Ascending aorta (tissue), 2 donors: ENCODE data around the gene FAHD2A. TPM values are rescaled to one million over a fixed set of nuclear protein-coding genes. Genes with fewer than 3 reads are reported as not detected.
"Not testable (repeated sequence)": the region's sequence is repeated elsewhere in the genome, so short reads cannot be mapped to it uniquely, and the experiment has no call there.

Experiments used
- DNase-seq, 2 donors: peaks; one replicate each; pipeline ENCODE4 v3.0.0-alpha.2; 2019; ENCODE audit warnings: low spot score in 2 of 2
- H3K27ac ChIP-seq, 2 donors: fragments of 200-600 bp; sonication (generic); one replicate each; pipeline ENCODE4 v1.5.1; 2016 to 2017; ENCODE audit warnings: mild to moderate bottlenecking in 1 of 2
- H3K27me3 ChIP-seq: fragments of 200-600 bp; sonication (generic); one replicate; pipeline ENCODE4 v1.5.1; 2017
- H3K36me3 ChIP-seq, 2 donors: fragments of 200-600 bp; sonication (generic); one replicate each; pipeline ENCODE4 v1.5.1; 2016
- H3K4me1 ChIP-seq, 2 donors: fragments of 200-600 bp; sonication (generic); one replicate each; pipeline ENCODE4 v1.5.1; 2016 to 2017; ENCODE audit warnings: mild to moderate bottlenecking in 1 of 2
- H3K4me3 ChIP-seq, 2 donors: fragments of 200-600 bp; sonication (generic); one replicate each; pipeline ENCODE4 v1.5.1; 2016 to 2017; ENCODE audit warnings: mild to moderate bottlenecking in 1 of 2
- H3K9me3 ChIP-seq, 2 donors: fragments of 200-600 bp; sonication (generic); one replicate each; pipeline ENCODE4 v1.5.1; 2016
- CTCF ChIP-seq, 3 experiments: fragments of 200-600 bp in 2 of 3; fragments of 450-650 bp in 1 of 3; sonication (generic) in 2 of 3; IDR thresholded peaks; one replicate each; pipeline ENCODE4 v1.5.1; 2016 to 2019; ENCODE audit warnings: antibody characterized with exemption in 3 of 3, mild to moderate bottlenecking in 1 of 3, moderate library complexity in 1 of 3
- intact Hi-C: fragments of 100-400 bp; cut with DNase I; formaldehyde crosslinking; loops from one replicate; pipeline ENCODE4 v1.15.1; 2023
- total RNA-seq: library from RNA; depleted of rRNA; stranded (reverse); fragments of >200 nt; gene quantifications from one replicate; pipeline ENCODE4 v1.1.0, GENCODE V29; 2016

Gene FAHD2A
- total RNA-seq = 54.0 TPM

GRCh38 chr2:95402370-95403203 is at the start of gene FAHD2A:
FAHD2A (plus strand) TSS chr2:95402708; CDS start chr2:95405559, 2,851 bp downstream.
- Histone ChIP-seq H3K4me1 (peaks cover 0 to 7% of the 10 kb centered on the region in 2 donors), H3K36me3 (no peaks in the 10 kb centered on the region), H3K4me3 (peak within 1 kb of the TSS; percentile 81 to 94), H3K9me3 (no peaks in the 10 kb centered on the region), H3K27me3 (no peaks in the 10 kb centered on the region), H3K27ac (peak within 1 kb of the TSS; percentile 68 to 86)
- intact Hi-C loops = loop anchor here (1.0 kb wide), 2 partner anchors 56 to 237 kb away; partner anchors contain the start of gene ZNF2
- peak; percentile 83 to 98 for DNase-seq
- TF ChIP-seq CTCF (IDR thresholded peaks at IDR 0.05) = no peak

GRCh38 chr2:95353055-95353575 is 49.4 kb upstream of the FAHD2A start:
- Histone ChIP-seq H3K4me1 (no peaks in the 10 kb centered on the region), H3K36me3 (no peaks in the 10 kb centered on the region), H3K4me3 (no peak overlapping the region), H3K27me3 (no peaks in the 10 kb centered on the region), H3K27ac (no peak overlapping the region), H3K9me3 (no peaks in the 10 kb centered on the region)
- intact Hi-C loops = no loop called here
- TF ChIP-seq CTCF (IDR thresholded peaks at IDR 0.05) = no peak
- peak in 1 of 2 donors; percentile 53 for DNase-seq

DNA sequence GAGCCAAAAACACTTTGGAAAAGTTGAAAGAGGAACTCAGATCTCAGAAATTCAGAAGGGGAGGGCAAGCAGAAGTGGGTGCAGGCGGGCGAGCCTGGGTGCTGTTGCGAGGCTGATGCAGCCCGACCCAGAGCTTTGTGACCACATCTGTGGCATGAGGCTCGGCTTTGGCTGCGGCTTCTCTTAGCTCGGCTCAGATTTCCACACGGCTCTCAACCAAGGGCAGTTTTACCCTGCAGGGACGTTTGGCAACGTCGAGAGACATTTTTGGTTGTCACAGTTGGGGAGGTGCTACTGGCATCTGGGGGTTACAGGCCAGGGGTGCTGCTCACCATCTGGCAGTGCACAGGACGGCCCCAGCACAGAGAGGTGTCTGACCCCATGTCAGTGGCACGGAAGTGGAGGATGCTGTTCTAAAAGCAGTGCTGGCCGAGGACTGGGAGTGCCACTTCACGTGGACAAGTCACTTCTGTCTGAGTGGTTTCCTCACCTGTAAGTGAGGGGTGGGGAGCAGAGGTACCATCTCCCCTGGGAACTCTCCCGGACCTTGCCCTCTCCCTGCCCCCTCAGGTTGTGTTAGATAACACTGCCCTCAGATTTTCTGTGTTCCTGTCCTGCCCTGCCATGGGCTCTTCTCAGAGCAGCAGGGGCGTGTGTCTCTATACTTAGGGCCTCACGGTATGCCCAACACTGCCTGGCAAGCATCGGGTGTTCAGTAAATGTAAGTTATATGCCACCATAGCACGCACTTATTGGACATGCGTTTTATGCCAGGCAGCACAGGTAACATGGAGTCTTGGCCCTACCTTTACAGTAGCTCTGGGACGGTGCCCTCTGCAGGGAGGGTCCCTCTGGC is 48.7 kb upstream of the FAHD2A start:
- H3K27me3 ChIP-seq = no peaks in the 10 kb centered on the region
- no peaks in the 10 kb centered on the region for H3K36me3 ChIP-seq
- no peak overlapping the region for H3K4me3 ChIP-seq
- no peak overlapping the region for H3K27ac ChIP-seq
- no peaks in the 10 kb centered on the region for H3K4me1 ChIP-seq
- no peaks in the 10 kb centered on the region for H3K9me3 ChIP-seq
- intact Hi-C loops = no loop called here
- peak in 1 of 2 donors; percentile 42 for DNase-seq
- TF ChIP-seq CTCF (IDR thresholded peaks at IDR 0.05) = no peak

DNA sequence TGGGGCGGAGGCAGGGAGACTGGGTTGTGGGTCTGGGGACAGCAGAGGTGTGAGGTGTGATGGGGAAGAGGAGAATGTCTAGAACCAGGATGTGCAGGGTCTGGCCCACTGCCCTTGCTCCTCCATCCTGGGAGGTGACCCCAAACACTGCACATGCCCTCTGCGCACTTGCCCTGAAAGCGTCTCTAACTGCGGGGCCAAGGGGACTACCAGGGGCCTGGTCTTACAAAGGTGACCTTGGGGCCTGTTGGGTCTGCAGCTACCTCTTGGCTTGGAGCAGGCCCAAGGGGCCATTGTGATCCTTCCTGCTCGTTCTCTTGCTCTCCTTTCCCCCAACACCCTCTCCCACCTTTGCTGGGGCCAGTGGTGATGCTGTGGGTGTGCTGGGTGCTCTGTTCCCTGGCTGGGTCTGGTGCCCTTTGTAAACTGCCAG is 48.0 kb upstream of the FAHD2A start:
- no peak overlapping the region for H3K4me3 ChIP-seq
- DNase-seq = peak in 1 of 2 donors; percentile 12
- TF ChIP-seq CTCF (IDR thresholded peaks at IDR 0.05) = no peak
- H3K27ac ChIP-seq = no peak overlapping the region
- H3K36me3 ChIP-seq = no peaks in the 10 kb centered on the region
- H3K27me3 ChIP-seq = no peaks in the 10 kb centered on the region
- intact Hi-C loops = no loop called here
- no peaks in the 10 kb centered on the region for H3K9me3 ChIP-seq
- H3K4me1 ChIP-seq = no peaks in the 10 kb centered on the region

DNA sequence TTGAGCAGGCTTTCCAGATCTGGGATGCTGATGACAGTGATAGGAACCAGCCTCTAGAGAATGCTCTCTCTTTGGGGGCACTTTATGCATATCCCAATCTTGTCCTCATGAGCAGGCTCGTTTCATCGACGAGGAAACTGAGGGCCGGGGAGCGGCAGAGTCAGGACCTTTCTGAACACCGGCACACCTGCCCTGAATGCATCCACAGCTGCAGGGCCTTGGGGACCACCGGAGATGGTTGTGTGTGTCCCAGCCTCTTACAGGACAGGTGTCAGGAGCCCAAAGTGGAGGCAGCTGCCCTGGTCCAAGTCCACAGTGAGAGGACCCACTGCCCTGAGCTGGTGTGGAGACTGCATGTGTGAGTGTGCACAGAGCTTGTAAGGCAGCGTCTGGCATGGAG is 47.6 kb upstream of the FAHD2A start:
- no peak for TF ChIP-seq CTCF (IDR thresholded peaks at IDR 0.05)
- Histone ChIP-seq H3K27ac (no peak overlapping the region), H3K36me3 (no peaks in the 10 kb centered on the region), H3K9me3 (no peaks in the 10 kb centered on the region), H3K4me1 (no peaks in the 10 kb centered on the region), H3K4me3 (no peak overlapping the region), H3K27me3 (no peaks in the 10 kb centered on the region)
- DNase-seq = peak in 1 of 2 donors; percentile 52
- intact Hi-C loops = no loop called here

GRCh38 chr2:95355486-95355885 is 47.0 kb upstream of the FAHD2A start:
- H3K9me3 ChIP-seq, H3K36me3 ChIP-seq, H3K27ac ChIP-seq, H3K27me3 ChIP-seq, H3K4me3 ChIP-seq, H3K4me1 ChIP-seq, intact Hi-C loops, DNase-seq: not testable (repeated sequence)
